PC-9 (cell line): ENCODE results near the gene CHMP4B.

Experiments
- CTCF ChIP-seq: fragments of 200-600 bp; sonication (generic); conservative IDR thresholded peaks from 2 replicates; pipeline ENCODE4 v1.6.1; 2017; ENCODE audit warnings: mixed run types, antibody characterized with exemption, mild to moderate bottlenecking, moderate library complexity
- EZH2 ChIP-seq: fragments of 200-600 bp; sonication (generic); IDR thresholded peaks from 2 replicates; pipeline ENCODE4 v1.8.0; 2017; ENCODE audit warnings: antibody characterized with exemption, low read depth

GRCh38 chr20:33811776-33812151 is 616 bp downstream of the CHMP4B start:
- TF ChIP-seq CTCF (no peak), EZH2 (no peak)
